Measurements from ENCODE around the gene OR13C8.

- TF ChIP-seq CTCF (conservative IDR thresholded peaks at IDR 0.05) = no peak
- no peak for TF ChIP-seq EZH2 (IDR thresholded peaks at IDR 0.05; ENCODE audit: low read depth)
Measured at GRCh38 chr9:104536756-104537155, 32.2 kb upstream of the OR13C8 start, which contains the start of gene OR13C3.
